ENCODE results near the gene WNK3.
"Not testable (repeated sequence)": the region's sequence is repeated elsewhere in the genome, so short reads cannot be mapped to it uniquely, and the experiment has no call there.

WNK3 gene

GRCh38 chrX:54357414-54358377 is at the start of gene WNK3:
WNK3 (minus strand) TSS chrX:54358046.
- in situ Hi-C loops (cut with MboI; ENCODE audit: low pct_unique_long_range_greater_than_20kb, low sequenced_read_pairs), result loop anchor here (25.0 kb wide), 1 partner anchor 105 kb away; no protein-coding TSS in a partner anchor
- DNase-seq, result peak; percentile 26

- no peak for DNase-seq
- in situ Hi-C loops (cut with MboI; ENCODE audit: low pct_unique_long_range_greater_than_20kb, low sequenced_read_pairs), result no loop called here
Measured at GRCh38 chrX:54407266-54407665, 49.4 kb upstream of the WNK3 start.

- DNase-seq, result no peak
- in situ Hi-C loops (cut with MboI; ENCODE audit: low pct_unique_long_range_greater_than_20kb, low sequenced_read_pairs), result no loop called here
Measured at GRCh38 chrX:54397113-54397512, 39.3 kb upstream of the WNK3 start.

GRCh38 chrX:54386314-54386713 is 28.5 kb upstream of the WNK3 start:
- DNase-seq, result no peak
- in situ Hi-C loops (cut with MboI; ENCODE audit: low pct_unique_long_range_greater_than_20kb, low sequenced_read_pairs), result no loop called here

GRCh38 chrX:54384661-54385060 is 26.8 kb upstream of the WNK3 start:
- DNase-seq; in situ Hi-C loops (cut with MboI; ENCODE audit: low pct_unique_long_range_greater_than_20kb, low sequenced_read_pairs): not testable (repeated sequence)

- in situ Hi-C loops (cut with MboI; ENCODE audit: low pct_unique_long_range_greater_than_20kb, low sequenced_read_pairs), result loop anchor here (25.0 kb wide), 1 partner anchor 103 kb away; no protein-coding TSS in a partner anchor
- no peak for DNase-seq
Measured at GRCh38 chrX:54359408-54359807, 1.6 kb upstream of the WNK3 start.

- peak; percentile 14 for DNase-seq
- in situ Hi-C loops (cut with MboI; ENCODE audit: low pct_unique_long_range_greater_than_20kb, low sequenced_read_pairs), result loop anchor here (25.0 kb wide), 1 partner anchor 104 kb away; no protein-coding TSS in a partner anchor
Measured at GRCh38 chrX:54358424-54359211, 772 bp upstream of the WNK3 start.

- in situ Hi-C loops (cut with MboI; ENCODE audit: low pct_unique_long_range_greater_than_20kb, low sequenced_read_pairs), result loop anchor here (25.0 kb wide), 1 partner anchor 110 kb away; no protein-coding TSS in a partner anchor
- DNase-seq, result no peak
Measured at GRCh38 chrX:54352677-54353076, 5.2 kb downstream of the WNK3 start.

GRCh38 chrX:54337383-54337782 is 20.5 kb downstream of the WNK3 start:
- DNase-seq; in situ Hi-C loops (cut with MboI; ENCODE audit: low pct_unique_long_range_greater_than_20kb, low sequenced_read_pairs): not testable (repeated sequence)

GRCh38 chrX:54325077-54325476 is 32.8 kb downstream of the WNK3 start:
- in situ Hi-C loops (cut with MboI; ENCODE audit: low pct_unique_long_range_greater_than_20kb, low sequenced_read_pairs), result no loop called here
- no peak for DNase-seq

- in situ Hi-C loops (cut with MboI; ENCODE audit: low pct_unique_long_range_greater_than_20kb, low sequenced_read_pairs), result no loop called here
- DNase-seq, result no peak
Measured at GRCh38 chrX:54320067-54320466, 37.8 kb downstream of the WNK3 start.

GRCh38 chrX:54306379-54306778 is 51.5 kb downstream of the WNK3 start:
- no peak for DNase-seq
- in situ Hi-C loops (cut with MboI; ENCODE audit: low pct_unique_long_range_greater_than_20kb, low sequenced_read_pairs), result no loop called here

- in situ Hi-C loops (cut with MboI; ENCODE audit: low pct_unique_long_range_greater_than_20kb, low sequenced_read_pairs), result no loop called here
Measured at GRCh38 chrX:54301516-54301915, 56.3 kb downstream of the WNK3 start.

GRCh38 chrX:54294306-54294705 is 63.5 kb downstream of the WNK3 start:
- in situ Hi-C loops (cut with MboI; ENCODE audit: low pct_unique_long_range_greater_than_20kb, low sequenced_read_pairs), result no loop called here
- DNase-seq, result no peak

More at GRCh38 chrX:54301516-54301915, 56.3 kb downstream of the WNK3 start:
- no peak for DNase-seq

GRCh38 chrX:54292755-54293154 is 65.1 kb downstream of the WNK3 start:
- DNase-seq, result no peak
- in situ Hi-C loops (cut with MboI; ENCODE audit: low pct_unique_long_range_greater_than_20kb, low sequenced_read_pairs), result no loop called here

- no peak for DNase-seq
- in situ Hi-C loops (cut with MboI; ENCODE audit: low pct_unique_long_range_greater_than_20kb, low sequenced_read_pairs), result no loop called here
Measured at GRCh38 chrX:54291758-54292157, 66.1 kb downstream of the WNK3 start.

- in situ Hi-C loops (cut with MboI; ENCODE audit: low pct_unique_long_range_greater_than_20kb, low sequenced_read_pairs), result no loop called here
- no peak for DNase-seq
Measured at GRCh38 chrX:54288968-54289367, 68.9 kb downstream of the WNK3 start.

GRCh38 chrX:54288277-54288676 is 69.6 kb downstream of the WNK3 start:
- in situ Hi-C loops (cut with MboI; ENCODE audit: low pct_unique_long_range_greater_than_20kb, low sequenced_read_pairs), result no loop called here
- no peak for DNase-seq

GRCh38 chrX:54281676-54282075 is 76.2 kb downstream of the WNK3 start:
- no peak for DNase-seq
- in situ Hi-C loops (cut with MboI; ENCODE audit: low pct_unique_long_range_greater_than_20kb, low sequenced_read_pairs), result no loop called here

GRCh38 chrX:54280466-54280865 is 77.4 kb downstream of the WNK3 start:
- no peak for DNase-seq
- in situ Hi-C loops (cut with MboI; ENCODE audit: low pct_unique_long_range_greater_than_20kb, low sequenced_read_pairs), result no loop called here
